Eye (tissue), 1 donor: ENCODE data around the gene GABBR2.

ENCODE experiments used
- DNase-seq: peaks from one replicate; pipeline ENCODE4 v3.0.0-alpha.2; 2015

Gene GABBR2

GRCh38 chr9:98365227-98365669, 343.5 kb downstream of the GABBR2 start:
- DNase-seq, result no peak

GRCh38 chr9:98364086-98364485, 344.6 kb downstream of the GABBR2 start:
- no peak for DNase-seq

- DNase-seq, result no peak
Observed at GRCh38 chr9:98363644-98364043, 345.1 kb downstream of the GABBR2 start.

GRCh38 chr9:98362624-98363252, 346.0 kb downstream of the GABBR2 start:
- DNase-seq, result no peak

GRCh38 chr9:98361645-98362044, 347.1 kb downstream of the GABBR2 start:
- no peak for DNase-seq

- DNase-seq, result no peak
Observed at GRCh38 chr9:98360176-98360708, 348.5 kb downstream of the GABBR2 start.

GRCh38 chr9:98359569-98359968, 349.2 kb downstream of the GABBR2 start:
- DNase-seq, result peak; percentile 37

GRCh38 chr9:98357921-98358535, 350.7 kb downstream of the GABBR2 start:
- no peak for DNase-seq

GRCh38 chr9:98356953-98357690, 351.6 kb downstream of the GABBR2 start:
- no peak for DNase-seq

- no peak for DNase-seq
Observed at GRCh38 chr9:98356326-98356725, 352.4 kb downstream of the GABBR2 start.

GRCh38 chr9:98351370-98351769, 357.4 kb downstream of the GABBR2 start:
- no peak for DNase-seq

- DNase-seq, result no peak
Observed at GRCh38 chr9:98347642-98348041, 361.1 kb downstream of the GABBR2 start.

- DNase-seq, result no peak
Observed at GRCh38 chr9:98345011-98345410, 363.7 kb downstream of the GABBR2 start.

GRCh38 chr9:98344581-98344980, 364.2 kb downstream of the GABBR2 start:
- DNase-seq, result no peak

GRCh38 chr9:98342820-98343210, 365.9 kb downstream of the GABBR2 start:
- DNase-seq, result no peak

GRCh38 chr9:98342098-98342819, 366.5 kb downstream of the GABBR2 start:
- no peak for DNase-seq

GRCh38 chr9:98341157-98342097, 367.3 kb downstream of the GABBR2 start:
- DNase-seq, result no peak

- no peak for DNase-seq
Observed at GRCh38 chr9:98339987-98340800, 368.5 kb downstream of the GABBR2 start.

GRCh38 chr9:98335661-98336060, 373.1 kb downstream of the GABBR2 start:
- DNase-seq, result no peak

GRCh38 chr9:98334796-98335195, 373.9 kb downstream of the GABBR2 start:
- DNase-seq, result no peak
